ENCODE measurements around the gene AGBL2.

Gene AGBL2

GRCh38 chr11:47611348-47611794 is 103.8 kb downstream of the AGBL2 start:
- no peaks in the 10 kb centered on the region for H3K79me2 ChIP-seq (ENCODE audit: control insufficient read depth, low read length)
- H4K20me1 ChIP-seq (ENCODE audit: control insufficient read depth, insufficient read depth, low read depth, low read length) = no peaks in the 10 kb centered on the region
- H3K36me3 ChIP-seq (ENCODE audit: control insufficient read depth, low read length) = no peaks in the 10 kb centered on the region
- no peaks in the 10 kb centered on the region for H3K9me3 ChIP-seq (ENCODE audit: control insufficient read depth, insufficient read depth, low read length)
- H3K4me1 ChIP-seq (ENCODE audit: control insufficient read depth, low read length) = peaks cover 16% of the 10 kb centered on the region
- no peaks in the 10 kb centered on the region for H3K9me2 ChIP-seq (replicated peaks; ENCODE audit: control insufficient read depth, low read length)
- peaks cover 2% of the 10 kb centered on the region; the same call in 1 of the 2 replicates for H3F3A ChIP-seq (ENCODE audit: control insufficient read depth, insufficient read depth)
- TF ChIP-seq CTCF (IDR thresholded peaks at IDR 0.05; ENCODE audit: low read depth, low read length, poor library complexity, severe bottlenecking) (no peak), EZH2phosphoT487 (IDR thresholded peaks at IDR 0.05; ENCODE audit: borderline replicate concordance, low read length) (no peak)
- 0 out of 2 replicates have a peak overlapping the region, but pooled peaks have one; percentile 4 for H3K27ac ChIP-seq (ENCODE audit: low read depth, low read length)
- peak overlapping the region; percentile 22 for H3K4me3 ChIP-seq (ENCODE audit: low read length)
- peak overlapping the region; percentile 40 for H3K4me2 ChIP-seq (ENCODE audit: low read length)
- 0 out of 2 replicates have a peak, but pooled peaks cover 2% of the 10 kb centered on the region for H3K27me3 ChIP-seq (ENCODE audit: control insufficient read depth, low read length)

- Histone ChIP-seq H3K4me2 (ENCODE audit: low read length) (no peak overlapping the region), H3K4me3 (ENCODE audit: low read length) (no peak overlapping the region), H3K36me3 (ENCODE audit: control insufficient read depth, low read length) (no peaks in the 10 kb centered on the region), H3K9me3 (ENCODE audit: control insufficient read depth, insufficient read depth, low read length) (no peaks in the 10 kb centered on the region), H3K79me2 (ENCODE audit: control insufficient read depth, low read length) (no peaks in the 10 kb centered on the region), H3K27ac (ENCODE audit: low read depth, low read length) (no peak overlapping the region), H3K27me3 (ENCODE audit: control insufficient read depth, low read length) (0 out of 2 replicates have a peak, but pooled peaks cover 2% of the 10 kb centered on the region), H3K4me1 (ENCODE audit: control insufficient read depth, low read length) (peaks cover 16% of the 10 kb centered on the region), H4K20me1 (ENCODE audit: control insufficient read depth, insufficient read depth, low read depth, low read length) (no peaks in the 10 kb centered on the region), H3K9me2 (replicated peaks; ENCODE audit: control insufficient read depth, low read length) (no peaks in the 10 kb centered on the region), H3F3A (ENCODE audit: control insufficient read depth, insufficient read depth) (peaks cover 2% of the 10 kb centered on the region; the same call in 1 of the 2 replicates)
- TF ChIP-seq EZH2phosphoT487 (IDR thresholded peaks at IDR 0.05; ENCODE audit: borderline replicate concordance, low read length) (no peak), CTCF (IDR thresholded peaks at IDR 0.05; ENCODE audit: low read depth, low read length, poor library complexity, severe bottlenecking) (no peak)
These were observed 105.5 kb downstream of the AGBL2 start for GRCh38 chr11:47609675-47610074.
